Middle frontal gyrus (tissue), 1 donor: ENCODE data around the gene PRR13.
"Not testable (repeated sequence)": the region's sequence is repeated elsewhere in the genome, so short reads cannot be mapped to it uniquely, and the experiment has no call there.

Source experiments
- DNase-seq: peaks from one replicate; pipeline ENCODE4 v3.0.0-alpha.2; 2015; ENCODE audit warnings: low spot score; ENCODE audit errors: extremely low spot score

PRR13 gene

GRCh38 chr12:53467880-53468279, 26.3 kb downstream of the PRR13 start:
- DNase-seq = no peak

- DNase-seq = no peak
Observed at GRCh38 chr12:53468282-53468681, 26.7 kb downstream of the PRR13 start.

GRCh38 chr12:53472056-53472582, 30.6 kb downstream of the PRR13 start:
- no peak for DNase-seq

GRCh38 chr12:53474077-53474476, 32.5 kb downstream of the PRR13 start:
- no peak for DNase-seq

GRCh38 chr12:53474819-53475218, 33.3 kb downstream of the PRR13 start:
- no peak for DNase-seq

- DNase-seq = no peak
Observed at GRCh38 chr12:53476769-53477209, 35.3 kb downstream of the PRR13 start.

- DNase-seq = no peak
Observed at GRCh38 chr12:53478865-53479264, 37.3 kb downstream of the PRR13 start.

- DNase-seq = no peak
Observed at GRCh38 chr12:53479331-53479730, 37.8 kb downstream of the PRR13 start.

GRCh38 chr12:53480491-53481442, 39.2 kb downstream of the PRR13 start:
- no peak for DNase-seq

- DNase-seq = not testable (repeated sequence)
Observed at GRCh38 chr12:53481458-53481857, 39.9 kb downstream of the PRR13 start.

GRCh38 chr12:53481939-53482586, 40.5 kb downstream of the PRR13 start:
- no peak for DNase-seq

GRCh38 chr12:53482626-53483168, 41.2 kb downstream of the PRR13 start:
- no peak for DNase-seq

GRCh38 chr12:53483225-53483978, 41.9 kb downstream of the PRR13 start:
- DNase-seq = no peak

- no peak for DNase-seq
Observed at GRCh38 chr12:53483979-53484377, 42.4 kb downstream of the PRR13 start.

- DNase-seq = no peak
Observed at GRCh38 chr12:53484686-53485575, 43.4 kb downstream of the PRR13 start.

GRCh38 chr12:53485955-53486735, 44.6 kb downstream of the PRR13 start:
- DNase-seq = no peak

GRCh38 chr12:53486736-53487487, 45.4 kb downstream of the PRR13 start:
- DNase-seq = no peak

GRCh38 chr12:53489242-53489864, 47.8 kb downstream of the PRR13 start:
- DNase-seq = no peak
